GM21786 (cell line): ENCODE data around the gene PPP6R3.
"Not testable (repeated sequence)": the region's sequence is repeated elsewhere in the genome, so short reads cannot be mapped to it uniquely, and the experiment has no call there.

Experiments used
- ATAC-seq: cut with Tn5 transposase; IDR thresholded peaks from one replicate; pipeline ENCODE4 v1.9.1; 2021; ENCODE audit not compliant: unreplicated experiment

The PPP6R3 gene

GRCh38 chr11:68594123-68594522 is 133.6 kb downstream of the PPP6R3 start:
- ATAC-seq, result no peak

DNA sequence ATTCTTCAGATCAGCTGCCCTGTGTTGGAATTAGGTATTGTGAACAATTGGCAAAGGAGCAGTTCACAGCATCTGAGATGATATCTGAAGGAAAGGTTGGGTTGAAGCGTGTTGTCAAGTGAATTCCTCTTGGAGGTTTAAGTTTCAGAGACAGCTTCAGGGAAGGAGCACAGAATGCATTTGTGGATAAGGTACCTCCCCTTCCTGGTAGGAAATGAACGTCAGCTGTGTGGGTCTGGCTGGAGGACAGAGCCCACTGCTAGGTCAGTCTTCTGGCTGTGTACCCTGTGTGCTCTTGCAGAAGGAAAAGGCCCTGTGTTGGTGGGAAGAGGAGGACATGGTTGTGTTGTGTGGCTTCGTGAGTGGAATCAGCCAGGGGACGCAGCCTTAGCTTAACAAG is 135.7 kb downstream of the PPP6R3 start:
- no peak for ATAC-seq

DNA sequence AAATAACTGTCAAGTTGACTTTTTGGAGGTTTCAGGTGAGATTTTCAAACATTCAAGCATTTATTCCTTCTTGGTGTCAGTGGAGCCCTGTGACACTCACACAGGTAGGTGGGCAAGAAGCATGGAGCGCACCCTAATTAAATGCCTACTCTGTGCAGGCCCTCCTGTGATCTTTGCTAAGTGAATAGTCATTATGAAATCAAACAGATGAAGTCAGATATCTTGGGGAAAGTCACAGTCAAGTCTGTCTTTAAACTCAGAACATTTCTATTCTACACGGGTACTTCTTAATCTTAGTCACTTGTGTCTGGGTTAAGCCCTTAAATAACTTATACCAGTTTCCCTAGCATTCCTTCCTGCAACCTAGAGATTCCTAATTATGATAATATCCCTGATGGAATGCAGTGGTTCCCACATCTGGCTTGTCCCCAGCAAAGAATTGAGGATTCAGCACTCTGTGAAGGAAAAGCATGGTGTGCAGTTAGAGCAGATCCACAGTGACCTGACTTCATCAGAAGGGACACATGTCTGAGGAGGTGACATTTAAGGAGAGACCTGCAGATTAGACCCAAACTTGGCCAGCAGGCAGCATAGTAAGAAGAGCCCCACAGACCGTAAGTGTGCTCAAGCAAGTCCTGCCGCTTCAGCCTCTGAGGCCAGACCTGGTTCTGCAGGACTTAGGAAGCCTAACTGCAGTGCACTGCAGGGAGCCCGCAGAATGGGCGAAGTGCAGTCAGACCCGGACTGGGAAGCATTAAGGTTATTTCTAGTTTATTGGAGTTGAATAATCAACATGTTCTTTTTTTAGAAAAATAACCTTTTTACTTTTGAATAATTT is 138.5 kb downstream of the PPP6R3 start:
- ATAC-seq, result no peak

DNA sequence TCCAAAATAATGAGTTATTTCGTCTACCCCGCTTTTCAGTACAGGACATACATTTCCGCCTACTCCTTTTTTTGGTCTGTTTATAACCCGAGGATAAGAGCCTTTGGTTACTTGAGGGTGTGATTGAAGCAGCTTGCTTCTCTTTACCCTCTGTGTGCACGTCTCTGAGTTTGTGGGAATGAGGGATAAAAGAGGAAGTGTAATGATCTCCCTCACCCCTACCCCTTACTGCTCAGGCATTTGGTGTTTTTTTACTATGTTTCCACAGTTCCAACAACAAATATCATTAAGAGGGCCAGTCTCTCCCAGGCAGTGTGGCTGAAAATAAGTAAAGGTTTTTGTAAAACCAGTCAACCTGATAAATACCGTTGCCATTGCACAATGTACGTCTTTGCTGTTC is 140.6 kb downstream of the PPP6R3 start:
- ATAC-seq, result no peak

GRCh38 chr11:68609761-68610160 is 149.2 kb downstream of the PPP6R3 start:
- ATAC-seq, result no peak

DNA sequence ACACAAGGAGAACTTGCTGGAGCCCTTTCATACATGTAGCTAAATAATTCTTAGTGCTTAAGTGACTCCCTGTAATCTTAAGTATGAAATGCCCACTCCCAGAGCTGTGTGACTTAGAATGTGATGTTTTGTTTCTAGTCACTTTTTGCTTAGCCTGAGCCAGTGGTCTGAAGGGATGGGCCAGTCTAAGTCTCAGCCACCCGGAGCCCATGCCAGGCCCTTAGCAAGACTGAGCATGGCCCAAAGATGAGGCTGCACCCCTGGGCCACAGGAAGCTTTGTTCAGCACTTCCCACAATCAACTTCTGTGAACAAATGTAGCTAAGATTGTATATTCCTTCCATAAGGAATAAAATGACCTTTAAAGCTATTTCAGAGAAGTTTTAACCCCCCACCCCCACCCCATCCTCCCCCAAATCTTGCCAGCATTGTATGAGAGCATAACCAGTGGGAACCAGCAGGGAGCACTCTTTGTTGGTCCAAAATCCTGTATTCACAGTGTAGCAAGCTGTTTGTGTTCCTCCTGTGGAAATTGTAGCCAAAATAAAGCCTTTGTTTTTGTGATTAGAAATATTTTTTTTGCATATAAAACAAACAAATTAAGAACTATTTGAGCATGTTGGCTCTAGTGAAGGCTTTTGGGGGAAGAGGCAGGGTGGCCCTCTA is 150.0 kb downstream of the PPP6R3 start:
- no peak for ATAC-seq

- ATAC-seq, result no peak
Observed at GRCh38 chr11:68615657-68616056, 155.1 kb downstream of the PPP6R3 start.

DNA sequence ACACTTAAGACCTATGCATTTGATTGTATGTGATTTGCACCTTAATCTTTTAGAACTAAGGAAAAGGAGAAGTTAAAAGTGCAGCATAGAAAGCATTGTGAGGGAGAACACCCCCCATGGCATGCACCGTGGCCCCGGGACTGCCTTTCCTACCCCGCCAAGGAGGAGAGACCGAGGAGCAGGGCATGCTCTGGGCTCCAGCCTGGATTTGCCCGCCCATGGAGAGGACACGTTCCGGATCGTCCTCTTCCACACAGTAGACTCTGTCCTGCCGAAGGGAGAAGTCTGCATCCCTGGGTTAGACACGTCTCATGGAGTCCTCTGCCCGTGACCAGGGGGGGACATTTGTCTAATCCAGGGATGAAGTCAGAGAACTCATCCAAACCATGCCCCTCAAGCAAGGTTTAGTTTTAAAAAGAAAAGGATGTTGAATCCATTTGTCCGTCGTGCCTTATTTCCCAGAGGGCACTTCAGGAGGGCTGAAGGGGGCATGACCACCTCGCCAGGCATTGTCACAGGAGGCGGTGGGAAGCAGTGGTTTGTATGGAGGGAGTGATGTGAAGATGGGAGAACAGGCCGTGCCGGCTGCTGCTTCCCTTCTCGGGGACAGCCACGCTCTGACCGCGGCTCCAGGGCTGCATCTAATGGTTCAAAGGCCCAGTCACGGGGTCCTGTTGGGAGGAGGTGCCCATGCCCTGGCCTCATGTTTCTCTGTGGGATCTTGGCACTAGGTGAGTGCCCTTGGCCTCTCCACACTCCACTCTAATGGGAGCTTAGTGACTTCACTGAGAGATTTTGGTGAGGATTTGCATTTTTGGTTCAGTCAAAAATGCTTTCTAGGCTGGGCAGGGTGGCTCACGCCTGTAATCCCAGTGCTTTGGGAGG is 157.6 kb downstream of the PPP6R3 start:
- ATAC-seq, result no peak

- ATAC-seq, result no peak
Observed at GRCh38 chr11:68621826-68622225, 161.3 kb downstream of the PPP6R3 start.

- ATAC-seq, result not testable (repeated sequence)
Observed at GRCh38 chr11:68623706-68624105, 163.2 kb downstream of the PPP6R3 start.

DNA sequence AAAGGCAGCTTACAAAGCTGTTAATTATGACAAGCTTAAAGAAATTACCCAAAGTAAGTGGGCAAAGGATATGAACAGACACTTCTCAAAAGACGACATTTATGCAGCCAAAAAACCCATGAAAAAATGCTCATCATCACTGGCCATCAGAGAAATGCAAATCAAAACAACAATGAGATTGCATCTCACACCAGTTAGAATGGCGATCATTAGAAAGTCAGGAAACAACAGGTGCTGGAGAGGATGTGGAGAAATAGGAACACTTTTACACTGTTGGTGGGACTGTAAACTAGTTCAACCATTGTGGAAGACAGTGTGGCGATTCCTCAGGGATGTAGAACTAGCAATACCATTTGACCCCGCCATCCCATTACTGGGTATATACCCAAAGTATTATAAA is 164.5 kb downstream of the PPP6R3 start:
- not testable (repeated sequence) for ATAC-seq

DNA sequence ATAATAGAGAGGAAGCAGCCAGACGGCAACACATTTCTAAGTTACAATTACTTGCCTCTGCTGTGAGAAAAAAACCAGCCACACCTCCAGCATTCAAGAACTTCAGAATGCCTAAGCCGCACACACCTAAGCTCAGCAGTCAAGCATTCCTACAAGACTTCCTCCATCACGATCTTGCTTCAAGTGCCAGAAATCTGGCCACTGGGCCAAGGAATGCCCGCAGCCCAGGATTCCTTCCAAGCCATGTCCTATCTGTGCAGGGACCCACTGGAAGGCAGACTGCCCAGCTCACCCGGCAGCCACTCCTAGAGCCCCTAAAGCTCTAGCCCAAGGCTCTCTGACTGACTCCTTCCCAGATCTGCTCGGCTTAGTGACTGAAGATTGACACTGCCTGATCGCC is 165.7 kb downstream of the PPP6R3 start:
- ATAC-seq, result not testable (repeated sequence)

DNA sequence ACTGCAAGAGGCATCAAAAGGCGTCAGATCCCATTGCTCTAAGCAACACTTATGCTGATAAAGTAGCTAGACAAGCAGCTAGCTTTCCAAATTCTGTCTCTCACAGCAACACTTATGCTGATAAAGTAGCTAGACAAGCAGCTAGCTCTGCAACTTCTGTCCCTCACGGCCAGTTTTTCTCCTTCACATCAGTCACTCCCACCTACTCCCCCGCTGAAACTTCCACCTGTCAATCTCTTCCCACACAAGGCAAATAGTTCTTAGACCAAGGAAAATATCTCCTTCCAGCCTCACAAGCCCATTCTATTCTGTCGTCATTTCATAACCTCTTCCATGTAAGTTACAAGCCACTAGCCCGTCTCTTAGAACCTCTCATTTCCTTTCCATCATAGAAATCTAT is 168.3 kb downstream of the PPP6R3 start:
- ATAC-seq, result not testable (repeated sequence)

- not testable (repeated sequence) for ATAC-seq
Observed at GRCh38 chr11:68632375-68632774, 171.8 kb downstream of the PPP6R3 start.

DNA sequence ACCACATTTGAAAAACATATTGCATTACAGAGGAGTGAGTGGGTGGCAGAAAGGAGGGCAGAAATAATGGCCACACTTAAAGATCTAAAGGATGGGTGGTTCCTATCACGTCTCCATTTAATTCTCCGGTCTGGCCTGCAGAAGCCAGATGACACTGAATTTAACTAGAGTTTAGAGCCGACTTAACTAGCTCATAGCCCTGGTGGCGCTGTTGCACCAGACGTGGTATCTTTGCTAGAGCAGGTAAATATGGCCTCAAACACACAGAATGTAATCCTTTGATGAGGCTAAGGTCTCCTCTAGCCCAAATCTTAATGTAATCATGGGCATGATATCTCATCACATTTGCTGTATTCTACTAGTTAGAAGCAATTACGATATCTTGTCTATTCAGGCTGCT is 172.2 kb downstream of the PPP6R3 start:
- no peak for ATAC-seq

DNA sequence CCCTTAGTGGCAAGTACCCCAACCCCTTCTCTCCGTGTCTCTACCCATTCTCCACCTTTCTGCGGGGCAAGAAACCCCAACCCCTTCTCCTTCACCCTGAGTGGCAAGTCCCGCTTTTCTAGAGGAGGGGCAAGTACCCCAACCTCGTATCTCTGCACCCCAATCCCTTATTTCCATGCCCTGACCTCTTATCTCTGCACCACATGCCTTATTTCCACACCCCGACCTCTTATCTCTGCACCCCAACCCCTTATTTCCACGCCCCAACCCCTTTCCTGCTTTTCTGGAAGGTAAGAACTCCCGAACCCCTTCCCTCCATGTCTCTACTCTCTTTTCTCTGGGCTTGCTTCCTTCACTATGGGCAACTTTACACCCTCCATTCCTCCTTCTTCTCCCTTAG is 174.1 kb downstream of the PPP6R3 start:
- not testable (repeated sequence) for ATAC-seq

DNA sequence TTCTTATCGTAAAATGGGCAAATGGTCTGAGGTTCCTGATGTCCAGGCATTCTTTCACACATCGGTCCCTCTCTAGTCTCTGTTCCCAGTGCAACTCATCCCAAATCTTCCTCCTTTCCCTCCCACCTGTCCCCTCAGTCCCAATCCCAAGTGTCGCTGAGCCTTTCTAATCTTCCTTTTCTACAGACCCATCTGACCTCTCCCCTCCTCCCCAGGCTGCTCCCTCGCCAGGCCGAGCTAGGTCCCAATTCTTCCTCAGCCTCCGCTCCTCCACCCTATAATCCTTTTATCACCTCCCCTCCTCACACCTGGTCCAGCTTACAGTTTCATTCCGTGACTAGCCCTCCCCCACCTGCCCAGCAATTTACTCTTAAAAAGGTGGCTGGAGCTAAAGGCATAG is 174.6 kb downstream of the PPP6R3 start:
- ATAC-seq, result not testable (repeated sequence)

GRCh38 chr11:68635883-68636282 is 175.3 kb downstream of the PPP6R3 start:
- ATAC-seq, result not testable (repeated sequence)

DNA sequence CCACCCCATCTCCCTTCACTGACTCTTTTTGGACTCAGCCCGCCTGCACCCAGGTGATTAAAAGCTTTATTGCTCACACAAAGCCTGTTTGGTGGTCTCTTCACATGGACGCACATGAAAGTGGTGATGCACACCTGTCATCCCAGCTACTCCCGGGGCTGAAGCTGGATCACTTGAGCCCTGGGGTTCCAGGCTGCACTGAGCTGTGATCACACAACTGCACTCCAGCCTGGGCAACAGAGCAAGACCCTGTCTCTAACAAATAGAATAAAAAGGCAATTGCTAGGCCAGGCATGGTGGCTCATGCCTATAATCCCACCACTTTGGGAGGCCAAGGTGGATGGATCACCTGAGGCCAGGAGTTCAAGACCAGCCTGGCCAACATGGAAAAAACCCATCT is 178.8 kb downstream of the PPP6R3 start:
- ATAC-seq, result not testable (repeated sequence)

DNA sequence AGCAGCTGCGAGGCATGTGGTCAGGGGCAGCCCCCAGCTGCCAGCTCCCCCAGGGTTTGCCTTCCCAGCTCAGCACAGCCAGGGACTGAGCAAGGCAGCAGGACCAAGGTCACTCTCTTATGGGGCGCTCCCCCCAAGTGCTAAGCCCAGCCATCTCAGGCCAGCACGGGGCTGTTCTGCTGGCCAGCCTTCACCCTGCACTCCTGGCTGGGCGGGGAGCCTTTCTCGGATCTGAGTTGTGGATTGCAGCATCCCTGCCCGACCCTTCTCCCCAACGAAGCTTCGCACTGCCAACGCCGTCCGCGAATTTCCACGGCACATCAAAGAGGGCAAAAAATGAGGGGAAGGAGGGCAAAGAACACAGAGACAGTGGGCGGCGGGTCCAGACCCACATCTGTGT is 181.3 kb downstream of the PPP6R3 start:
- no peak for ATAC-seq

GRCh38 chr11:68643585-68643984 is 183.0 kb downstream of the PPP6R3 start:
- ATAC-seq, result no peak
